ENCODE measurements around the gene CRB3. TPM values are rescaled to one million over a fixed set of nuclear protein-coding genes. Genes with fewer than 3 reads are reported as not detected.
A peak's percentile ranks its signal among the peaks of the same experiment; 100 is the strongest.

CRB3 gene
- total and polyA plus RNA-seq, 3 donors from 2014 or later = 1.2 to 2.3 (median 2.0) TPM

DNA sequence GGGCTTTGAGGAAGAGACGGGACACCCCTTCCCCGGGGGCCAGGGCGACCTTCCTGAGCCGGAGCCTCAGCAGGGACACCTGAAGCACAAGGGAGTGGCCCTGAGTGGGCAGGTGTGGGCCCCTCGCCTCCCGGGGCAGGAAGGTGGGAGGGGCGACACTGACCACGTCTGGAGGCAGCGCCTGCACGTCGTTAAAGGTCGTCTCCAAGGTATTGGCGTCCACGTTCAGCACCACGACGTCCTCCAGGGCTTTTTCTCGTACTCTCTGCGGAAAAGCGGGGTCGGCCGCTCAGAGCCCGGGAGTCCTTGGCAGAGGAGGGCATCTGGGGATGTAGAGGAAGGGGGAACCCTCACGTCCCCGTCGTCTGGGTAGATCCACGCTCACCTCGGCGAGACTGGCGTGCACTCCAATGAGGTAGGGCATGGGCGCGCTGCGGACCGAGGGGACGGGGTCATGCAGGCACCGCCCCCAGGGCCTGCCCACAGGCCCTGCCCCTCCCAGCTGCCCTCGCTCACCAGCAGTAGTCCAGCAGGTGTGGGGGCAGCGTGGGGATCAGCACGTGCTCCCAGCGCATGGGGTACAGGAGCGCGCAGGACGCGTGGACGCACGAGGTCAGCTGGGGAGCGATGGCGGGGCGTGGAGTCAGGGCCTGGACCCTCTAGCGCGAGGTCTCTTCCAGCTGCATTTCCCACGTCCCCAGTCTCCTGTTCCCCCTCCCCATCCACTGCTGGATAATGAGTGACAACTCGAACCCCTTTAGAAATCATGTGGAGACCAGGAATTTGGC, 11.4 kb downstream of the CRB3 start:
- Histone ChIP-seq H3K4me1 (no peaks in the 10 kb centered on the region), H3K27me3 (no peaks in the 10 kb centered on the region), H3K36me3 (ENCODE audit: low read depth, missing control alignments) (no peaks in the 10 kb centered on the region), H3K9me3 (no peaks in the 10 kb centered on the region), H3K27ac (no peak overlapping the region), H3K4me3 (peak overlapping the region; percentile 6 to 25)
- intact Hi-C loops (cut with DNase I; ENCODE audit: low total_unique reads) = no loop called here
- TF ChIP-seq POLR2A (IDR thresholded peaks at IDR 0.05) (no peak), CTCF (IDR thresholded peaks at IDR 0.05) (no peak)
- DNase-seq = no peak
- 7 to 24% methylated on average over 15 to 44 of the region's 52 CpGs for WGBS, 2 donors

- WGBS, 2 donors = 12 to 16% methylated on average over 11 to 33 of the region's 33 CpGs
- H3K36me3 ChIP-seq (ENCODE audit: low read depth, missing control alignments) = no peaks in the 10 kb centered on the region
- no peak overlapping the region for H3K27ac ChIP-seq
- H3K27me3 ChIP-seq = no peaks in the 10 kb centered on the region
- no peaks in the 10 kb centered on the region for H3K4me1 ChIP-seq
- H3K4me3 ChIP-seq = peak overlapping the region; percentile 15 to 25
- intact Hi-C loops (cut with DNase I; ENCODE audit: low total_unique reads) = no loop called here
- no peaks in the 10 kb centered on the region for H3K9me3 ChIP-seq
- peak; percentile 83 for DNase-seq
- no peak for TF ChIP-seq CTCF (IDR thresholded peaks at IDR 0.05)
- TF ChIP-seq POLR2A (IDR thresholded peaks at IDR 0.05) = no peak
Observed at GRCh38 chr19:6476155-6476895, 12.3 kb downstream of the CRB3 start.

DNA sequence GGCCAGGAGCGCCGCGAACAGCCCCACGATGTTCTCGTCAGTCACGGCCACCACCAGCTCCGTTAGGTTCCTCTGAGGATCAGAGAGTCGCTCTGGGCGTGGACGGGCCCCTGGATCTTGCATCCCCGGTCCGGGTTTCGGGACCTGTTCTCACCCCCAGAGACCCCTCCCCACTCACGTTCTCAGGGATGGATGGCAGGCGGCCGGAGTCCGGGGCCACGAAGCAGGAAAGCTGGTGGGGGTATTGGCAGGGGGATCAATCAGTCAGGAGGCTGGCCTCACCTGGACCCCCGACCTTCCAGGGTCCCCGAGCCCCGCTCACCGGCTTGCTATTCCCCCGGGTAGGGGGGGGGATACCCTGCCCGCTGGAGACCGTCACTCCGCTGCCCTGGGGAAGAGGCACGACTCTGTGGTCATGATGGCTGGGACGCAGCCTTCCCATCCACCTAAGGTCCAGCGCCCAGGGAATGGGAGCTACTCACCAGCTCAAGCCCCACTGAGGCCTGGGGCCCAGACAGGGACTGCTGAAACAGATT, 12.9 kb downstream of the CRB3 start:
- no peak overlapping the region for H3K27ac ChIP-seq
- WGBS, 2 donors = 11 to 12% methylated on average over 19 to 28 of the region's 29 CpGs
- H3K36me3 ChIP-seq (ENCODE audit: low read depth, missing control alignments) = no peaks in the 10 kb centered on the region
- no peaks in the 10 kb centered on the region for H3K4me1 ChIP-seq
- peak overlapping the region; percentile 15 to 25 for H3K4me3 ChIP-seq
- intact Hi-C loops (cut with DNase I; ENCODE audit: low total_unique reads) = no loop called here
- no peaks in the 10 kb centered on the region for H3K27me3 ChIP-seq
- no peaks in the 10 kb centered on the region for H3K9me3 ChIP-seq
- TF ChIP-seq POLR2A (IDR thresholded peaks at IDR 0.05) (no peak), CTCF (IDR thresholded peaks at IDR 0.05) (no peak)
- no peak for DNase-seq

- Histone ChIP-seq H3K27ac (no peak overlapping the region), H3K4me3 (no peak overlapping the region), H3K4me1 (no peaks in the 10 kb centered on the region), H3K27me3 (no peaks in the 10 kb centered on the region), H3K36me3 (ENCODE audit: low read depth, missing control alignments) (no peaks in the 10 kb centered on the region), H3K9me3 (no peaks in the 10 kb centered on the region)
- 87 to 93% methylated on average over 12 to 13 of the region's 13 CpGs for WGBS, 2 donors
- no peak for DNase-seq
- intact Hi-C loops (cut with DNase I; ENCODE audit: low total_unique reads) = no loop called here
- TF ChIP-seq POLR2A (IDR thresholded peaks at IDR 0.05) (no peak), CTCF (IDR thresholded peaks at IDR 0.05) (no peak)
Observed at GRCh38 chr19:6478815-6479214, 14.7 kb downstream of the CRB3 start.

Data from testis (tissue), 3 donors.